K562 (cell line): ENCODE data around the gene LYZL6. TPM values are rescaled to one million over a fixed set of nuclear protein-coding genes. Genes with fewer than 3 reads are reported as not detected.

Experiments used
- ATAC-seq: fragments of 200-7000 bp; cut with Tn5 transposase; 3 replicates; pipeline ENCODE4 v1.9.1; 2020; ENCODE audit warnings: moderate library complexity
- BruUV-seq: library from RNA; stranded (reverse); fragments of 400-500 nt; replicated peaks from 2 replicates; lab custom pipeline; 2021; lab: Mats Ljungman, UMichigan
- CTCF ChIA-PET: fragments of 300-600 bp; formaldehyde crosslinking; extraction: SDS; loops from one replicate; lab custom pipeline; 2021; ENCODE audit warnings: low intra/inter-chr PET ratio; lab: Yijun Ruan, JAX
- POLR2A ChIA-PET: fragments of 300-600, 350-650 bp; sonication (Branson Sonifier 250); formaldehyde crosslinking; extraction: SDS; loops from one replicate; lab custom pipeline; 2021; ENCODE audit warnings: antibody characterized with exemption, inconsistent platforms; lab: Yijun Ruan, JAX
- DNase-seq, 4 experiments: peaks; one replicate each; pipeline versions ENCODE4 v3.0.0 to v3.0.0-alpha.2; 2011 to 2018; ENCODE audit warnings: low spot score in 3 of 4, mixed read lengths in 3 of 4; ENCODE audit errors: extremely low read depth in 1 of 4
- FAIRE-seq: peaks from 2 replicates; lab custom pipeline; 2011; peaks lifted over from hg19 to GRCh38; lab: Jason Lieb, UNC
- H2AFZ ChIP-seq: 2 replicates; pipeline ENCODE4 v1.6.0; 2011; ENCODE audit warnings: low read depth, low read length, control low read depth, inconsistent platforms
- H3K27ac ChIP-seq: fragments of 200-600 bp; 3 replicates; pipeline ENCODE4 v1.8.0; 2011; ENCODE audit warnings: low read depth, mild to moderate bottlenecking, control low read depth, inconsistent platforms, low read length, moderate library complexity, mixed read lengths; ENCODE audit errors: extremely low read depth
- H3K27me3 ChIP-seq, 2 experiments: fragments of 300-600 bp in 1 of 2; 2 replicates in 1 of 2; 3 replicates in 1 of 2; pipeline versions ENCODE4 v1.6.0 to v1.8.0; 2011; ENCODE audit warnings: inconsistent platforms in 2 of 2, low read length in 2 of 2, mild to moderate bottlenecking in 1 of 2, mixed read lengths in 1 of 2, moderate library complexity in 1 of 2; ENCODE audit not compliant: control insufficient read depth in 2 of 2, insufficient read depth in 2 of 2
- H3K36me3 ChIP-seq: fragments of 300-600 bp; 3 replicates; pipeline ENCODE4 v1.8.0; 2011; ENCODE audit warnings: mild to moderate bottlenecking, low read length, inconsistent platforms; ENCODE audit not compliant: control insufficient read depth, insufficient read depth
- H3K4me1 ChIP-seq, 2 experiments: fragments of 200-600 bp in 1 of 2; replicated peaks in 1 of 2; 2 replicates in 1 of 2; 3 replicates in 1 of 2; pipeline versions ENCODE4 v1.5.1 to v1.8.0; 2011; ENCODE audit warnings: inconsistent platforms in 2 of 2, low read length in 2 of 2, mild to moderate bottlenecking in 1 of 2, mixed read lengths in 1 of 2, moderate library complexity in 1 of 2; ENCODE audit not compliant: control insufficient read depth in 2 of 2, insufficient read depth in 2 of 2
- H3K4me2 ChIP-seq: 2 replicates; pipeline ENCODE4 v1.6.1; 2011; ENCODE audit warnings: low read length, control low read depth, inconsistent platforms, mixed read lengths; ENCODE audit not compliant: insufficient read depth
- H3K4me3 ChIP-seq: fragments of 200-600 bp; sonication (generic), shearing (Covaris generic); 2 replicates; pipeline ENCODE4 v1.5.1; 2016; ENCODE audit warnings: control low read depth, inconsistent platforms
- H3K79me2 ChIP-seq: fragments of 200-600 bp; 3 replicates; pipeline ENCODE4 v1.8.0; 2011; ENCODE audit warnings: low read length, inconsistent platforms; ENCODE audit not compliant: control insufficient read depth, insufficient read depth
- H3K9ac ChIP-seq, 2 experiments: 2 replicates each; pipeline versions ENCODE4 v1.6.0 to v1.6.1; 2011; ENCODE audit warnings: low read depth in 2 of 2, low read length in 2 of 2, control low read depth in 1 of 2, inconsistent platforms in 1 of 2, mild to moderate bottlenecking in 1 of 2, mixed read lengths in 1 of 2; ENCODE audit not compliant: insufficient read depth in 1 of 2
- H3K9me1 ChIP-seq: one replicate; pipeline ENCODE4 v1.6.0; 2011; ENCODE audit warnings: inconsistent platforms, mild to moderate bottlenecking, low read length, moderate library complexity; ENCODE audit not compliant: control insufficient read depth, insufficient read depth
- H3K9me3 ChIP-seq: replicated peaks from 2 replicates; pipeline ENCODE4 v1.5.1; 2011; ENCODE audit warnings: low read depth, low read length, inconsistent platforms; ENCODE audit not compliant: control insufficient read depth, insufficient read depth
- H4K20me1 ChIP-seq: replicated peaks from 2 replicates; pipeline ENCODE4 v1.6.1; 2011; ENCODE audit warnings: low read length, inconsistent platforms, mixed read lengths; ENCODE audit not compliant: control insufficient read depth, insufficient read depth
- ARID1B ChIP-seq: fragments of 450-650 bp; IDR thresholded peaks from 2 replicates; pipeline ENCODE4 v1.6.1; 2016; ENCODE audit warnings: antibody characterized with exemption, mild to moderate bottlenecking, inconsistent platforms
- ARID3B ChIP-seq: fragments of 250-450 bp; sonication (Bioruptor Pico); IDR thresholded peaks from 2 replicates; pipeline ENCODE4 v1.4.0; 2020; ENCODE audit warnings: borderline replicate concordance
- ETV6 ChIP-seq, 3 experiments: fragments of 150-350 bp in 1 of 3; sonication (generic) in 1 of 3; formaldehyde crosslinking in 1 of 3; IDR thresholded peaks; 2 replicates each; pipeline versions ENCODE4 v1.6.1 to v1.8.0; 2014 to 2022; ENCODE audit warnings: borderline replicate concordance in 2 of 3, low read depth in 2 of 3, antibody characterized with exemption in 1 of 3, low read length in 1 of 3, mild to moderate bottlenecking in 1 of 3, missing genetic modification reagents in 1 of 3
- HNRNPH1 ChIP-seq: fragments of 200-400 bp; formaldehyde crosslinking; optimal IDR thresholded peaks from 2 replicates; pipeline ENCODE3; 2017; ENCODE audit warnings: low read depth, mild to moderate bottlenecking, low read length, moderate library complexity
- NRF1 ChIP-seq, 2 experiments: fragments of 450-650 bp; IDR thresholded peaks in 1 of 2; conservative IDR thresholded peaks in 1 of 2; 2 replicates each; pipeline ENCODE4 v1.6.1; 2014; ENCODE audit warnings: mild to moderate bottlenecking in 2 of 2
- SPI1 ChIP-seq: IDR thresholded peaks from 2 replicates; pipeline ENCODE4 v1.6.1; 2011; ENCODE audit warnings: low read depth, low read length, control low read depth, borderline replicate concordance
- USF2 ChIP-seq: sonication (generic); formaldehyde crosslinking; IDR thresholded peaks from 2 replicates; pipeline ENCODE4 v1.5.0; 2020; ENCODE audit warnings: missing genetic modification reagents
- YY1 ChIP-seq, 3 experiments: IDR thresholded peaks; 2 replicates each; pipeline ENCODE4 v1.6.1; 2011; ENCODE audit warnings: low read length in 2 of 3, mild to moderate bottlenecking in 2 of 3, moderate library complexity in 2 of 3, borderline replicate concordance in 1 of 3, control low read depth in 1 of 3, low read depth in 1 of 3; ENCODE audit not compliant: insufficient read depth in 3 of 3, insufficient replicate concordance in 2 of 3, control insufficient read depth in 1 of 3, insufficient read length in 1 of 3; ENCODE audit errors: extremely low read depth in 1 of 3
- WGBS: fragments of 100-300 bp; shearing (Covaris generic); methylation state at CpG from one replicate; pipeline ENCODE4 v1.1.6; 2016; ENCODE audit warnings: low coverage, mixed read lengths; ENCODE audit not compliant: insufficient coverage; ENCODE audit errors: missing lambda C conversion rate; 5-methylcytosine and 5-hydroxymethylcytosine counted together
- in situ Hi-C: fragments of 300-500 bp; cut with MboI; formaldehyde crosslinking; loops from 4 replicates; pipeline ENCODE4 v1.15.0; 2018; ENCODE audit warnings: inconsistent platforms, mixed read lengths
- intact Hi-C: fragments of 100-400 bp; cut with micrococcal nuclease; formaldehyde crosslinking; loops from 2 replicates; pipeline ENCODE4 v1.14.2; 2022
- polyA plus RNA-seq, 8 experiments: library from polyadenylated mRNA; depleted of rRNA in 4 of 8; stranded (reverse) in 5 of 8; unstranded in 3 of 8; fragments of >200 nt; fragmentation: Nextera tagmentation in 2 of 8; fragmentation: Illumina TruSeq in 1 of 8; extraction: Ambion mirVana in 2 of 8; extraction: Trizol in 1 of 8; gene quantifications; 2 replicates each; pipeline versions ENCODE4 v1.2.1 to v1.2.3, GENCODE V29; 2011 to 2014; ENCODE audit warnings: inconsistent platforms in 1 of 8, missing spikeins in 1 of 8
- total RNA-seq, 7 experiments: library from RNA; depleted of rRNA in 6 of 7; stranded (reverse); fragments of >200 nt in 6 of 7; fragmentation: Illumina TruSeq in 2 of 7; extraction: Trizol in 2 of 7; gene quantifications; 2 replicates each; pipeline versions ENCODE4 v1.2.1 to v1.2.3, GENCODE V29; 2011 to 2021; ENCODE audit warnings: low replicate concordance in 1 of 7

The LYZL6 gene
- total and polyA plus RNA-seq, 9 of the 15 experiments (the other 6 are each of a cell fraction or from before 2014, with no cell fraction given), result not detected

- no peaks in the 10 kb centered on the region for H3K79me2 ChIP-seq
- no peak for FAIRE-seq
- POLR2A ChIA-PET, result interaction anchor here (0.7 to 1.5 kb wide), 2 partner anchors 9 to 20 kb away, joined by 3 to 4 read pairs; no protein-coding TSS in a partner anchor
- TF ChIP-seq ETV6 (IDR thresholded peaks at IDR 0.05; ENCODE audit: borderline replicate concordance in 1 of 2, low read depth in 2 of 2, low read length in 1 of 2) (no peak), ETV6 (CRISPR knock-in tag; IDR thresholded peaks at IDR 0.05; ENCODE audit: borderline replicate concordance) (no peak), ARID1B (no peak), ARID3B (no peak), YY1 (IDR thresholded peaks at IDR 0.05; ENCODE audit: borderline replicate concordance in 1 of 3, control insufficient read depth in 1 of 3, extremely low read depth in 1 of 3, insufficient read depth in 3 of 3, insufficient read length in 1 of 3, insufficient replicate concordance in 2 of 3, low read depth in 1 of 3, low read length in 2 of 3) (peak in 2 of 3 experiments; percentile 32 to 67), USF2 (CRISPR knock-in tag) (peak; percentile 83), SPI1 (no peak), HNRNPH1 (no peak), NRF1 (conservative IDR thresholded peaks at IDR 0.05 in 1 of 2, IDR thresholded peaks at IDR 0.05 in 1 of 2) (no peak)
Measured at GRCh38 chr17:35936063-35936462, 7.5 kb downstream of the LYZL6 start.

More at GRCh38 chr17:35936063-35936462, 7.5 kb downstream of the LYZL6 start:
- Histone ChIP-seq H3K27me3 (no peaks in the 10 kb centered on the region), H3K4me1 (peaks cover 0 to 10% of the 10 kb centered on the region in 2 experiments; a peak in 4 of 5 replicates), H2AFZ (peak overlapping the region; percentile 49; the same call in 1 of the 2 replicates), H3K9me3 (no peaks in the 10 kb centered on the region), H3K9ac (no peak overlapping the region), H3K9me1 (no peaks in the 10 kb centered on the region), H3K4me2 (no peak overlapping the region), H3K36me3 (no peaks in the 10 kb centered on the region), H3K4me3 (no peak overlapping the region), H4K20me1 (no peaks in the 10 kb centered on the region), H3K27ac (no peak overlapping the region)
- no TSS peak for BruUV-seq
- intact Hi-C loops (no loop called here), in situ Hi-C loops (no loop called here)
- ATAC-seq, result peak; percentile 91
- DNase-seq, result peak in 3 of 4 experiments; percentile 52 to 70 (median 54)
- 71% methylated on average over 5 of the region's 5 CpGs for whole genome bisulfite sequencing
- CTCF ChIA-PET, result interaction anchor here (0.6 kb wide), 1 partner anchor 66 kb away, joined by 3 read pairs; no protein-coding TSS in a partner anchor
